Measurements from ENCODE around the gene ANKFN1.

Gene ANKFN1

DNA sequence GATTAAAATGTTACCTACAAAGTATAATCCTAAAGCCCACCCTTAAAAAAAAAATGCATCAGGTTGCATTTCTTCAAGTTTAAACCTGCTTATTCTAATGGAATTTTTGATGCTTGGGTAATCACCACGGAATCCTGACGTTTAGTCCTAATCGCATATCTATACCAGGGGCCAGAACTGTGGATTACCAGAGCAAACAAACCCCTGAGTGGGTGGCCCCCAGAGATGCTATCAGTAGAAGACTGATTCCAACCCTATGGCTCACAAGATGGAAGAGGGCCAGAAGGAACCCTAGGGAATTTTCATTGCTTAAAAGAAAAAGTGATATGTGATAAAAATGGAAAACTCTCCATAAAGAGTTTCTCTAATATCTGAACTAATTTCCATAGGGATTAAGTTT lies 288.0 kb downstream of the ANKFN1 start:
- peak; percentile 24 for DNase-seq (ENCODE audit: low read depth)
- H3K4me3 ChIP-seq (ENCODE audit: low read length), result no peak overlapping the region
- TF ChIP-seq, protein P1, sequence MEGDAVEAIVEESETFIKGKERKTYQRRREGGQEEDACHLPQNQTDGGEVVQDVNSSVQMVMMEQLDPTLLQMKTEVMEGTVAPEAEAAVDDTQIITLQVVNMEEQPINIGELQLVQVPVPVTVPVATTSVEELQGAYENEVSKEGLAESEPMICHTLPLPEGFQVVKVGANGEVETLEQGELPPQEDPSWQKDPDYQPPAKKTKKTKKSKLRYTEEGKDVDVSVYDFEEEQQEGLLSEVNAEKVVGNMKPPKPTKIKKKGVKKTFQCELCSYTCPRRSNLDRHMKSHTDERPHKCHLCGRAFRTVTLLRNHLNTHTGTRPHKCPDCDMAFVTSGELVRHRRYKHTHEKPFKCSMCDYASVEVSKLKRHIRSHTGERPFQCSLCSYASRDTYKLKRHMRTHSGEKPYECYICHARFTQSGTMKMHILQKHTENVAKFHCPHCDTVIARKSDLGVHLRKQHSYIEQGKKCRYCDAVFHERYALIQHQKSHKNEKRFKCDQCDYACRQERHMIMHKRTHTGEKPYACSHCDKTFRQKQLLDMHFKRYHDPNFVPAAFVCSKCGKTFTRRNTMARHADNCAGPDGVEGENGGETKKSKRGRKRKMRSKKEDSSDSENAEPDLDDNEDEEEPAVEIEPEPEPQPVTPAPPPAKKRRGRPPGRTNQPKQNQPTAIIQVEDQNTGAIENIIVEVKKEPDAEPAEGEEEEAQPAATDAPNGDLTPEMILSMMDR (conservative IDR thresholded peaks at IDR 0.05; ENCODE audit: low read length), result no peak

DNA sequence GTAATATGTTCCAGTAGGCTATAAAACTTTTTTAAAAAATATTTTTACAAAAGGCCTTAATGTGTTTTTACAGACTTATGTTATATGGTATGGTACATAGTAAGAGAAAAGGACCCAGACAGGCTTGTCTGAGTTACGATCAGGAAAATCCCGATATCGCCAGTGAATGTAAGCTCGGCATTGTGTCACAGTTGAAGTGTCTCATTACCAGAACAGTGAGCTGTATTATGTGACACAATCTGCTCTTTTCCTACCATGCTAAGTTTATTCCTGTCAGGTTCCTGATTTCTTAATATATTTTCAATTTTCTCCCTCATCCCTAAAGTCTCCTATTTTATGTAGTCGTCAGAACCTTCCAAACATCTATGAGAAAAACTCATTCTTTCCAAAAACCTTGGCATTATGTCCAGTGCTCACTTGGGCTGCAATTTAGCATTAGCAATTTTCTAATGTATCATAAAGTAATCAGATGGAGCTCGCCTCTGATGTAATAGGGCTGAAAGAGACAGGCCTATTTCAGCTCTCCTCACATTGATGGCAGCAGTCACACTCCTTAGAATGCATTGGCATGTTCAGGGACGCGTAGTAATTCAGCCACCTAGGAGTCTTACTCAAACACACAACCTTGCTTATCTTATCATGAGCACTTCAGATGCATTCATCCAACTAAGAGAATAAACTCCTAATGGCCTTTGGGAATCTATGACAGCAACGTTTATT lies 292.6 kb downstream of the ANKFN1 start:
- no peak overlapping the region for H3K4me3 ChIP-seq (ENCODE audit: low read length)
- no peak for DNase-seq (ENCODE audit: low read depth)
- TF ChIP-seq, protein P1 (conservative IDR thresholded peaks at IDR 0.05; ENCODE audit: low read length), result no peak

DNA sequence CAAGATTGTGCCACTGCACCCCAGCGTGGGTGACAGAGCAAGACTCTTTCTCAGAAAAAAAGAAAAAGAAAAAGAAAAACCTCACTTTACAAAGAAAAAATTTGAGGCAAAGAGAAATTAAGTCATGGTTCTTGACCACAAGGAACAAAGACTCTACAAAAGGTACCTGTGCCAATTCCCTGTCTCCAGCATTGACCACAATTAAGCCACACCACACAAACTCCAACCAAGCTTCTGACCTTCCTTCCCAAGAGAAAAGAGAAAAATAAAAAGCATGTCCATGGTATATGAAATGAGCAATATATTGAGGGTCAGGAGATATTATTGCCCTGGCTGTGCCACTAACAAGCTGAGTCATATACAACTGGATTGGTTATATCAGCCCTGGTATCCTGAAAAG lies 293.9 kb downstream of the ANKFN1 start:
- TF ChIP-seq, protein P1 (conservative IDR thresholded peaks at IDR 0.05; ENCODE audit: low read length), result no peak
- no peak overlapping the region for H3K4me3 ChIP-seq (ENCODE audit: low read length)
- DNase-seq (ENCODE audit: low read depth), result no peak

DNA sequence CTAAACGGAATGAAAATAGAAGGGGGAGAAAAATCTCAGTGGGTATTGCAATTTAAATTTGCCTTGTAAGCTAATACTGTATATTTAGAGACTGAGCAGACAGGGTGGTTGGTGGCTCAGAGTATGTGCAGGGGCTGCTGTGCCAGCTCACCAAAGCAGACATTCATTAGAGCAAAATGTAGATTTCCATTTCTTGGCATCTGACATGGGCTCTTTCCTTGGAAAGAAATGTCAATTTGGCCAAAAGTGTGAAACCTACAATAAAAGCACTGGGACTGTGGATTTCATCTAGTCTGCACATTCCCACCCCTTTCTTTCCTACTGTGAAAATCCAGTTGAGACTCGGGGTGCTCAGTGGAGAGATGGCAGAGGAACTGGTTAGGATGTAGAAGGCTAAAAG lies 295.1 kb downstream of the ANKFN1 start:
- H3K4me3 ChIP-seq (ENCODE audit: low read length), result no peak overlapping the region
- TF ChIP-seq, protein P1 (conservative IDR thresholded peaks at IDR 0.05; ENCODE audit: low read length), result no peak
- no peak for DNase-seq (ENCODE audit: low read depth)

DNA sequence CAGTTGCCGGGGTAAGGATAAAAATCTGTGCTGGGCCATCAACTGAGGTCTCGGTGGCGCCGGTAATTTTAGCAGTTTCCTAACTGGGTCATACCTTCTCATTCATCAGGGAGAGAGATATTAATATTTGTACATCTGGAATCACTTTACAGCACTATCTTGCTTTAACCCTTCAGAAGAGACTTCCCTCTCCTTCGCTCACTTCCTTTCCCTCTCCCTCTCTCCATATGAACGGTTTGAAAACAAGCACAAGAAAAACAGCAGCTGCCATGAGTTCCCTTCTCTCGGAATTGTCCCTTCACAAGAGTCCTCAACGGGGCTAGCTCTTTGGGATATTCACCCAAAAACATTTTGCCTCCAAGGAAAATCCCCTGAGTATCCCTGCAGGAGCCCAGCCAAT lies 295.9 kb downstream of the ANKFN1 start:
- no peak overlapping the region for H3K4me3 ChIP-seq (ENCODE audit: low read length)
- TF ChIP-seq, protein P1 (conservative IDR thresholded peaks at IDR 0.05; ENCODE audit: low read length), result no peak
- DNase-seq (ENCODE audit: low read depth), result no peak

DNA sequence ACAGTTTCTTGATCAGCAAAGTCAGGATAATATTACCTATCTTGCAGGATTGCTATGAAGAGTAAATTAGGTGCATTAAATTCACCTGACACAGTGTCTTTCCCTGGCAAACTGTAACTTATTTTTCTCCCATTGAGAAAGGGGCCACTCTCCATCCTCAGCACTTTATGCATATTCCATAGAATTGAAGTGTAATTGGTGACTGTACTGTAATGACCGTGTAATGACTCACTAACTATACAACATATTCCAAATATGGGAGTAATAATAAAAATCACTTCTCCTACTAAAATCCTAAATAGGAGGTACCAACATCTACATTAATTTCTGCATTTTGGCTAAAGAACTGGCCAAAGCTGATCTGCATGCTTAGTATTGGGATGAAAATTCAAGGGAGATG lies 298.4 kb downstream of the ANKFN1 start:
- no peak overlapping the region for H3K4me3 ChIP-seq (ENCODE audit: low read length)
- no peak for DNase-seq (ENCODE audit: low read depth)
- TF ChIP-seq, protein P1 (conservative IDR thresholded peaks at IDR 0.05; ENCODE audit: low read length), result no peak

DNA sequence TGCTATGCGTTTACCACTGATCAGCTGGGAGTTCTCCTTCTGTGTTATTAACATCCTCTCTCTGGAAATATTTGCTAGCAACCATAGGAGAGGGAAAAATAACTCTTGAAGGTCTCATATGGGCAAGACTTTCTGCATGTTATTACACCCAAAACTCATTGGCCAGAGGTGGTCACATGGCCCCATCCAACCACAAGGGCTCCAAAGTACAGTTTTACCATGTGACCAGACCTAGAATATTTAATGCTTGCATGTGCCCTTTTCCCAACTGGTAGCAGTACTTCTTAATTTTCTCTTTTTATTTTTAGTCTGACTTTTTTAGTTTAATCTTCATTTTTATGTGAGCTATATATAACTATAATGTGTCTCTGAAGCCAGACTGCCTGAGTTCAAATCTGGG lies 299.2 kb downstream of the ANKFN1 start:
- no peak overlapping the region for H3K4me3 ChIP-seq (ENCODE audit: low read length)
- no peak for DNase-seq (ENCODE audit: low read depth)
- TF ChIP-seq, protein P1 (conservative IDR thresholded peaks at IDR 0.05; ENCODE audit: low read length), result no peak
